CD4-positive, alpha-beta T cell (primary cell): Measurements from ENCODE around the gene MYO3B. TPM values are rescaled to one million over a fixed set of nuclear protein-coding genes. Genes with fewer than 3 reads are reported as not detected.

Source experiments
- ATAC-seq: fragments of 200-7000 bp; cut with Tn5 transposase; one replicate; pipeline ENCODE4 v1.10.0; 2022; ENCODE audit warnings: mild to moderate bottlenecking; ENCODE audit not compliant: poor library complexity
- CTCF ChIA-PET: fragments of 350-600 bp; sonication (Branson Sonifier 250); formaldehyde crosslinking; loops from one replicate; lab custom pipeline; 2021; ENCODE audit warnings: antibody characterized with exemption, inconsistent platforms; lab: Charles Lee
- POLR2A ChIA-PET: fragments of 350-600 bp; sonication (Branson Sonifier 250); formaldehyde crosslinking; loops from one replicate; lab custom pipeline; 2021; ENCODE audit warnings: antibody characterized with exemption, inconsistent platforms; lab: Charles Lee
- DNase-seq, 14 experiments: peaks; one replicate each; pipeline ENCODE4 v3.0.0-alpha.2; 2013 to 2020; ENCODE audit warnings: mixed read lengths in 2 of 14
- H3K27ac ChIP-seq, 2 donors: one replicate each; pipeline versions ENCODE4 v1.5.1 to v1.7.0; 2013; ENCODE audit warnings: low read length in 2 of 2, low read depth in 1 of 2, mild to moderate bottlenecking in 1 of 2
- H3K27me3 ChIP-seq, 2 experiments: 1 replicate in 1 of 2; 2 replicates in 1 of 2; pipeline versions ENCODE4 v1.6.1 to v1.7.0; 2013; ENCODE audit warnings: low read length in 2 of 2, control low read depth in 1 of 2, mild to moderate bottlenecking in 1 of 2, moderate library complexity in 1 of 2; ENCODE audit not compliant: insufficient read depth in 2 of 2, control insufficient read depth in 1 of 2
- H3K36me3 ChIP-seq: one replicate; pipeline ENCODE4 v1.6.1; 2013; ENCODE audit warnings: low read length, control low read depth; ENCODE audit not compliant: insufficient read depth
- H3K4me1 ChIP-seq: one replicate; pipeline ENCODE4 v1.6.1; 2013; ENCODE audit warnings: low read length, control low read depth; ENCODE audit not compliant: insufficient read depth
- H3K4me3 ChIP-seq: one replicate; pipeline ENCODE4 v1.5.1; 2013; ENCODE audit warnings: mild to moderate bottlenecking, low read length, moderate library complexity
- H3K9me3 ChIP-seq, 2 experiments: 1 replicate in 1 of 2; 2 replicates in 1 of 2; pipeline versions ENCODE4 v1.6.1 to v1.7.0; 2013; ENCODE audit warnings: low read length in 2 of 2, mild to moderate bottlenecking in 2 of 2, control low read depth in 1 of 2, moderate library complexity in 1 of 2; ENCODE audit not compliant: control insufficient read depth in 1 of 2, insufficient read depth in 1 of 2
- H3K27ac Mint-ChIP-seq: one replicate; pipeline ENCODE4 v1.8.0; 2020; ENCODE audit warnings: mixed read lengths
- H3K27me3 Mint-ChIP-seq: one replicate; pipeline ENCODE4 v1.8.0; 2021; ENCODE audit warnings: mixed read lengths
- H3K36me3 Mint-ChIP-seq: one replicate; pipeline ENCODE4 v1.8.0; 2021; ENCODE audit warnings: low read depth, mixed read lengths
- H3K4me1 Mint-ChIP-seq: one replicate; pipeline ENCODE4 v1.8.0; 2021; ENCODE audit warnings: low read depth, mixed read lengths
- H3K4me3 Mint-ChIP-seq: one replicate; pipeline ENCODE4 v1.8.0; 2020; ENCODE audit warnings: mild to moderate bottlenecking, mixed read lengths
- H3K9me3 Mint-ChIP-seq: one replicate; pipeline ENCODE4 v1.8.0; 2020; ENCODE audit warnings: mixed read lengths
- CTCF ChIP-seq: fragments of 200-600 bp; IDR thresholded peaks from one replicate; pipeline ENCODE4 v1.8.0; 2022; ENCODE audit warnings: antibody characterized with exemption, mild to moderate bottlenecking
- intact Hi-C, 2 experiments: fragments of 100-400 bp; cut with DNase I in 1 of 2; cut with micrococcal nuclease in 1 of 2; formaldehyde crosslinking; loops; one replicate each; pipeline versions ENCODE4 v1.15.1 to v1.9.0; 2023 to 2025; cut with DNase I, micrococcal nuclease
- total RNA-seq, 174 experiments: library from RNA in 2 of 174; stranded (reverse) in 2 of 174; gene quantifications; one replicate each; pipeline ENCODE4 v1.2.3 and lab custom pipeline; 2021 to 2026

MYO3B gene
- total RNA-seq, 2 experiments from 2014 or later: not detected

GRCh38 chr2:170354855-170355780 lies 177.2 kb downstream of the MYO3B start:
- ChIA-PET POLR2A (interaction anchor here (0.9 kb wide), 1 partner anchor 13 kb away, joined by 4 read pairs; no protein-coding TSS in a partner anchor), CTCF (no interaction called here)
- Histone ChIP-seq H3K36me3 (no peaks in the 10 kb centered on the region), H3K4me1 (peaks cover 11% of the 10 kb centered on the region), H3K9me3 (no peaks in the 10 kb centered on the region), H3K27ac (no peak overlapping the region), H3K4me3 (no peak overlapping the region), H3K27me3 (no peaks in the 10 kb centered on the region)
- Mint-ChIP-seq H3K27ac (peak overlapping the region; percentile 3), H3K36me3 (no peaks in the 10 kb centered on the region), H3K9me3 (no peaks in the 10 kb centered on the region), H3K27me3 (no peaks in the 10 kb centered on the region), H3K4me3 (no peak overlapping the region), H3K4me1 (peaks cover 29% of the 10 kb centered on the region)
- TF ChIP-seq CTCF: no peak
- ATAC-seq (peak; percentile 37), DNase-seq (peak in 4 of 14 experiments; percentile 1 to 28 (median 14))
- intact Hi-C loops: no loop called here

- Mint-ChIP-seq H3K36me3 (no peaks in the 10 kb centered on the region), H3K4me3 (no peak overlapping the region), H3K9me3 (no peaks in the 10 kb centered on the region), H3K4me1 (peaks cover 29% of the 10 kb centered on the region), H3K27ac (no peak overlapping the region), H3K27me3 (no peaks in the 10 kb centered on the region)
- intact Hi-C loops: loop anchor here in 1 of 2 experiments (2.0 kb wide), 1 partner anchor 455 kb away; no protein-coding TSS in a partner anchor
- H3K36me3 ChIP-seq: no peaks in the 10 kb centered on the region
- H3K4me3 ChIP-seq: no peak overlapping the region
- H3K27me3 ChIP-seq: peaks cover 0 to 3% of the 10 kb centered on the region in 2 experiments
- ATAC-seq: no peak
- peaks cover 9% of the 10 kb centered on the region for H3K4me1 ChIP-seq
- CTCF ChIA-PET: no interaction called here
- no peak for TF ChIP-seq CTCF
- H3K27ac ChIP-seq: no peak overlapping the region
- H3K9me3 ChIP-seq: no peaks in the 10 kb centered on the region
- POLR2A ChIA-PET: no interaction called here
- no peak for DNase-seq
Observed at GRCh38 chr2:170359466-170359865, 181.5 kb downstream of the MYO3B start.

GRCh38 chr2:170360546-170361089 lies 182.7 kb downstream of the MYO3B start:
- no peak overlapping the region for H3K27ac ChIP-seq
- H3K27me3 ChIP-seq: peaks cover 4 to 12% of the 10 kb centered on the region in 2 experiments
- TF ChIP-seq CTCF: no peak
- ATAC-seq (no peak), DNase-seq (no peak)
- no peaks in the 10 kb centered on the region for H3K36me3 ChIP-seq
- no peak overlapping the region for H3K4me3 ChIP-seq
- Mint-ChIP-seq H3K4me1 (peaks cover 17% of the 10 kb centered on the region), H3K27me3 (peaks cover 6% of the 10 kb centered on the region), H3K4me3 (no peak overlapping the region), H3K27ac (no peak overlapping the region), H3K36me3 (no peaks in the 10 kb centered on the region), H3K9me3 (no peaks in the 10 kb centered on the region)
- POLR2A ChIA-PET: interaction anchor here (1.0 kb wide), 1 partner anchor 453 kb away, joined by 3 read pairs; no protein-coding TSS in a partner anchor
- peaks cover 3% of the 10 kb centered on the region for H3K4me1 ChIP-seq
- CTCF ChIA-PET: interaction anchor here (1.1 kb wide), 1 partner anchor 453 kb away, joined by 8 read pairs; no protein-coding TSS in a partner anchor
- intact Hi-C loops: loop anchor here in 1 of 2 experiments (1.0 kb wide), 1 partner anchor 455 kb away; no protein-coding TSS in a partner anchor
- no peaks in the 10 kb centered on the region for H3K9me3 ChIP-seq
